SU-DHL-6 (cell line): ENCODE measurements around the gene VTI1A.

Source experiments
- H2AFZ ChIP-seq: fragments of 200-600 bp; sonication (generic); 2 replicates; pipeline ENCODE4 v1.6.1; 2014; ENCODE audit warnings: low read depth, mild to moderate bottlenecking, moderate library complexity, mixed read lengths, antibody characterized with exemption, low read length; ENCODE audit not compliant: severe bottlenecking
- H3F3A ChIP-seq: fragments of 200-600 bp; shearing (Covaris generic); 2 replicates; pipeline ENCODE4 v1.6.0; 2016; ENCODE audit warnings: antibody characterized with exemption, mild to moderate bottlenecking; ENCODE audit not compliant: insufficient read depth
- H3K27ac ChIP-seq: fragments of 200-600 bp; sonication (generic); 2 replicates; pipeline ENCODE4 v1.5.1; 2016; ENCODE audit warnings: low read depth, mild to moderate bottlenecking, low read length, moderate library complexity, mixed read lengths
- H3K27me3 ChIP-seq: fragments of 200-600 bp; sonication (generic), shearing (Covaris generic); 2 replicates; pipeline ENCODE4 v1.6.0; 2014; ENCODE audit warnings: mild to moderate bottlenecking, low read length
- H3K36me3 ChIP-seq: fragments of 200-600 bp; sonication (generic); 2 replicates; pipeline ENCODE4 v1.6.1; 2014; ENCODE audit warnings: mild to moderate bottlenecking, low read length, mixed read lengths
- H3K4me2 ChIP-seq: fragments of 300-600, 200-600 bp; shearing (Covaris generic), sonication (generic); 2 replicates; pipeline ENCODE4 v1.6.0; 2014; ENCODE audit warnings: low read length, low read depth, mild to moderate bottlenecking; ENCODE audit not compliant: poor library complexity, severe bottlenecking
- H3K4me3 ChIP-seq: fragments of 200-600 bp; sonication (generic); 2 replicates; pipeline ENCODE4 v1.5.1; 2014; ENCODE audit warnings: antibody characterized with exemption, low read length, mild to moderate bottlenecking, mixed read lengths; ENCODE audit not compliant: insufficient read depth, poor library complexity, severe bottlenecking
- H3K79me2 ChIP-seq: fragments of 200-600 bp; sonication (generic); 2 replicates; pipeline ENCODE4 v1.6.1; 2014; ENCODE audit warnings: mild to moderate bottlenecking, low read length, moderate library complexity; ENCODE audit not compliant: insufficient read depth
- H3K9ac ChIP-seq: fragments of 200-600 bp; sonication (generic); 2 replicates; pipeline ENCODE4 v1.7.0; 2014; ENCODE audit warnings: mild to moderate bottlenecking, low read length
- H3K9me2 ChIP-seq: fragments of 200-600 bp; sonication (generic); replicated peaks from 2 replicates; pipeline ENCODE4 v1.6.1; 2014; ENCODE audit warnings: low read length; ENCODE audit not compliant: insufficient read depth
- H3K9me3 ChIP-seq: fragments of 200-600 bp; sonication (generic); 2 replicates; pipeline ENCODE4 v1.6.1; 2014; ENCODE audit warnings: low read length, mixed read lengths; ENCODE audit not compliant: insufficient read depth
- H4K20me1 ChIP-seq: fragments of 200-600 bp; sonication (generic); 2 replicates; pipeline ENCODE4 v1.6.1; 2014; ENCODE audit warnings: low read depth, mild to moderate bottlenecking, antibody characterized with exemption, low read length, moderate library complexity, mixed read lengths
- EZH2phosphoT487 ChIP-seq: fragments of 200-600 bp; sonication (generic), shearing (Covaris generic); conservative IDR thresholded peaks from 2 replicates; pipeline ENCODE4 v1.6.1; 2018; ENCODE audit warnings: mild to moderate bottlenecking, antibody characterized with exemption, low read length, moderate library complexity, mixed read lengths
- TF ChIP-seq, protein P1 (sequence below): fragments of 200-600 bp; sonication (generic); IDR thresholded peaks from one replicate; pipeline ENCODE4 v1.5.1; 2017; ENCODE audit warnings: antibody characterized with exemption, mild to moderate bottlenecking, low read length, moderate library complexity; ENCODE audit not compliant: insufficient read depth, poor library complexity, severe bottlenecking

VTI1A gene

DNA sequence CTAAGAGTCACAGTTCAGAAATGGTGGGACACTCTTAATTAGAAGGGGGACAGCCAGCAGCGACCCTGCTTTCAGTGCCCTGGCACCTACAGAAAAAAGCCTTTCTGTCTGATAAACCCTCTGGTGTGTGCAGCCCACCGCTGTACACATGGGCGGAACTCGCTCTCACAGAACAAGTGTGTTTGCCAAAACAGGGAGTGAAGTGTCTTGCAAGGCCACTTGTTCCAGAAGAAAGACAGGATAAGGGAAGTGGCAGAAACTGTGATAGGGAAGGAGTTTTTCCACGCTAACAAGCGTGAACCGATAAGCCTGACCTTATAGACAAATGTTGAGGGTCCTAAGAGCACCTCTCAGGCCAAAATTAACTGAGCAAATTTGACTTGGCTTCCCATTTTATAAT is 299.3 kb downstream of the VTI1A start:
- no peaks in the 10 kb centered on the region for H3K9me2 ChIP-seq
- H3K4me3 ChIP-seq = no peak overlapping the region
- H3K27ac ChIP-seq = no peak overlapping the region
- no peaks in the 10 kb centered on the region for H3K36me3 ChIP-seq
- H3F3A ChIP-seq = no peaks in the 10 kb centered on the region
- no peaks in the 10 kb centered on the region for H3K79me2 ChIP-seq
- no peaks in the 10 kb centered on the region for H3K27me3 ChIP-seq
- no peaks in the 10 kb centered on the region for H3K9me3 ChIP-seq
- no peak overlapping the region for H3K9ac ChIP-seq
- TF ChIP-seq, protein P1, sequence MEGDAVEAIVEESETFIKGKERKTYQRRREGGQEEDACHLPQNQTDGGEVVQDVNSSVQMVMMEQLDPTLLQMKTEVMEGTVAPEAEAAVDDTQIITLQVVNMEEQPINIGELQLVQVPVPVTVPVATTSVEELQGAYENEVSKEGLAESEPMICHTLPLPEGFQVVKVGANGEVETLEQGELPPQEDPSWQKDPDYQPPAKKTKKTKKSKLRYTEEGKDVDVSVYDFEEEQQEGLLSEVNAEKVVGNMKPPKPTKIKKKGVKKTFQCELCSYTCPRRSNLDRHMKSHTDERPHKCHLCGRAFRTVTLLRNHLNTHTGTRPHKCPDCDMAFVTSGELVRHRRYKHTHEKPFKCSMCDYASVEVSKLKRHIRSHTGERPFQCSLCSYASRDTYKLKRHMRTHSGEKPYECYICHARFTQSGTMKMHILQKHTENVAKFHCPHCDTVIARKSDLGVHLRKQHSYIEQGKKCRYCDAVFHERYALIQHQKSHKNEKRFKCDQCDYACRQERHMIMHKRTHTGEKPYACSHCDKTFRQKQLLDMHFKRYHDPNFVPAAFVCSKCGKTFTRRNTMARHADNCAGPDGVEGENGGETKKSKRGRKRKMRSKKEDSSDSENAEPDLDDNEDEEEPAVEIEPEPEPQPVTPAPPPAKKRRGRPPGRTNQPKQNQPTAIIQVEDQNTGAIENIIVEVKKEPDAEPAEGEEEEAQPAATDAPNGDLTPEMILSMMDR = no peak
- TF ChIP-seq EZH2phosphoT487 = no peak
- H4K20me1 ChIP-seq = no peaks in the 10 kb centered on the region
- no peak overlapping the region for H3K4me2 ChIP-seq
- H2AFZ ChIP-seq = no peak overlapping the region

DNA sequence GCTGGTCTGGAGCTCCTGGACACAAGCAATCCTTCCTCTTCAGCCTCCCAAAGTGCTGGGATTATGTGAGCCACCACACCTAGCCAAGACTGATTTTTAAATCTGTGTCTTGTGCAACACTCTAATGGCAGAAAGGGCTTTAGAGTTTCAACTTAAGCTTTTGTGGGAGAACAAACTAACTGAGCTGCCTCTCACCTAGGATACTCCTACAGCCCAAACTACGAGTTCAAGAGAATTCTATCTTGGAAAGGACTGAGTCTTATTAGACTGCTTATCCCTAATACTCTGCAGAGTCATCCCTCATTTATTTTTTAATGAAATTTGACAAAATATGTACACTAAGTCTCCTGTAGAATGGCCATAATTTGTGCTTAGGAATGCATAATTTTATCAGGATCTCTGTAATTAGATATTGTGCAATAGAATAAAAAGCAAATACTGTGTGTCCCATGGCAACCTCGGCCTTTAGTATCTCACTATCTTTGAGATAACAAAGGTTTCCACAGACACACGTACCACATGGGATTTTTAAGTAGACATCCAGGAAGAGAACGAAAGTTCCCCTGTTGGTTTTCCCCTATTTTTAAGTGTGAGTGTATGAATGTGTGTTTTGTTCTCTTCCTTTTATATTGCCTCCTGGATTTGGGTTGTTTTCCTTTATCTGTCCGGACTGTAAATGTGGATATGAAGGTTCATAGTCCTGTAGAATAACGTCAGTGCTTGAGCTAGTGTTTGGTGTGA is 303.6 kb downstream of the VTI1A start:
- no peaks in the 10 kb centered on the region for H3K9me3 ChIP-seq
- no peak overlapping the region for H3K27ac ChIP-seq
- no peaks in the 10 kb centered on the region for H3F3A ChIP-seq
- H3K4me3 ChIP-seq = no peak overlapping the region
- H4K20me1 ChIP-seq = no peaks in the 10 kb centered on the region
- no peaks in the 10 kb centered on the region for H3K9me2 ChIP-seq
- no peaks in the 10 kb centered on the region for H3K36me3 ChIP-seq
- H3K4me2 ChIP-seq = no peak overlapping the region
- H3K9ac ChIP-seq = no peak overlapping the region
- H3K79me2 ChIP-seq = no peaks in the 10 kb centered on the region
- H2AFZ ChIP-seq = no peak overlapping the region
- TF ChIP-seq, protein P1 = no peak
- no peak for TF ChIP-seq EZH2phosphoT487
- no peaks in the 10 kb centered on the region for H3K27me3 ChIP-seq

DNA sequence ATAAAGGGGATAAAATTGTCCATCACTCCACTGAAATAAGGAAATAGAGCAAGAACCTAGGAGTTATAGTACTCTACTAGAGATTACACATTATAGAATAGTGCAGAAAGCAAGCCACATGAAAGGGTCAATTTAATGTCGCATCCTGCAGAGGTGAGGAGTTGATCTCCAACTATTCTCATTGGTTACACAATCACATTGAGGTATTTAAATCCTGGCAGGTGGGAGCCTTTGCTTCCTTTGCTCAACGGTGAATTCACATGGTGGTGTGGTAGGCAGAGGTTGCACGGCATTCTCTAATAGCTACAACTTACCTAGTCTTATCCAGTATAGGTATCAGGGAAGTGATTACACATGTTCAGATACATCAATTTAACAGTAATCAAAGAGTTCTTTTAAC is 304.6 kb downstream of the VTI1A start:
- no peak for TF ChIP-seq EZH2phosphoT487
- TF ChIP-seq, protein P1 = no peak
- no peak overlapping the region for H3K9ac ChIP-seq
- no peaks in the 10 kb centered on the region for H3K27me3 ChIP-seq
- no peaks in the 10 kb centered on the region for H3K9me3 ChIP-seq
- H3K79me2 ChIP-seq = no peaks in the 10 kb centered on the region
- H2AFZ ChIP-seq = no peak overlapping the region
- no peak overlapping the region for H3K27ac ChIP-seq
- no peak overlapping the region for H3K4me3 ChIP-seq
- no peaks in the 10 kb centered on the region for H3F3A ChIP-seq
- H3K9me2 ChIP-seq = no peaks in the 10 kb centered on the region
- no peaks in the 10 kb centered on the region for H4K20me1 ChIP-seq
- H3K4me2 ChIP-seq = no peak overlapping the region
- no peaks in the 10 kb centered on the region for H3K36me3 ChIP-seq
